Measurements from ENCODE around the gene MRFAP1L1. TPM values are rescaled to one million over a fixed set of nuclear protein-coding genes. Genes with fewer than 3 reads are reported as not detected.

The MRFAP1L1 gene
- polyA plus RNA-seq, 1 donor (not counting 4 experiments of a cell fraction or from before 2014, with no cell fraction given) = 77.9 TPM

GRCh38 chr4:6714954-6715353 lies 5.3 kb upstream of the MRFAP1L1 start:
- no peak overlapping the region for H3K27ac ChIP-seq (ENCODE audit: control insufficient read depth, insufficient read depth, low read length)
- H3K9me1 ChIP-seq (ENCODE audit: control insufficient read depth, extremely low read depth, insufficient read depth, low read length) = no peaks in the 10 kb centered on the region
- no peaks in the 10 kb centered on the region for H3K36me3 ChIP-seq (ENCODE audit: control insufficient read depth in 2 of 2, extremely low read depth in 1 of 2, insufficient read depth in 2 of 2, low read length in 2 of 2)
- H3K27me3 ChIP-seq (ENCODE audit: control insufficient read depth, extremely low read depth, insufficient read depth, low read length) = no peaks in the 10 kb centered on the region
- no peak overlapping the region for H3K9ac ChIP-seq (ENCODE audit: control insufficient read depth, extremely low read depth, insufficient read depth, low read length)
- H3K9me3 ChIP-seq (ENCODE audit: control insufficient read depth, low read depth, low read length) = no peaks in the 10 kb centered on the region
- peaks cover 22% of the 10 kb centered on the region for H3K79me2 ChIP-seq (ENCODE audit: control insufficient read depth, insufficient read depth, low read length)
- no peak for TF ChIP-seq CTCF (optimal IDR thresholded peaks at IDR 0.05 in 1 of 3, IDR thresholded peaks at IDR 0.05 in 1 of 3, conservative IDR thresholded peaks at IDR 0.05 in 1 of 3; ENCODE audit: extremely low read depth in 1 of 3, insufficient read depth in 2 of 3, low read length in 3 of 3)
- TF ChIP-seq EZH2 (IDR thresholded peaks at IDR 0.05; ENCODE audit: low read length) = no peak
- no peak overlapping the region for H2AFZ ChIP-seq (ENCODE audit: control insufficient read depth, low read length)
- dilution Hi-C loops (cut with MboI; ENCODE audit: extremely low pct_ligation_motif_present, low sequenced_read_pairs) = no loop called here
- FAIRE-seq (no peak), DNase-seq (ENCODE audit: low read depth, low spot score) (no peak)
- H3K4me1 ChIP-seq (ENCODE audit: control insufficient read depth, extremely low read depth, insufficient read depth, low read length) = peaks cover 14% of the 10 kb centered on the region
- H4K20me1 ChIP-seq (ENCODE audit: control insufficient read depth, extremely low read depth, insufficient read depth, low read length) = no peaks in the 10 kb centered on the region
- H3K4me2 ChIP-seq (ENCODE audit: control insufficient read depth, extremely low read depth, insufficient read depth, low read depth, low read length) = no peak overlapping the region
- H3K4me3 ChIP-seq (ENCODE audit: control insufficient read depth in 2 of 3, extremely low read depth in 1 of 3, insufficient read depth in 2 of 3, low read depth in 1 of 3, low read length in 3 of 3) = no peak overlapping the region

GRCh38 chr4:6710996-6711395 lies 1.3 kb upstream of the MRFAP1L1 start:
- FAIRE-seq = no peak

More at GRCh38 chr4:6710996-6711395, 1.3 kb upstream of the MRFAP1L1 start:
- DNase-seq (ENCODE audit: low read depth, low spot score) = no peak
- Histone ChIP-seq H3K4me3 (ENCODE audit: control insufficient read depth in 2 of 3, extremely low read depth in 1 of 3, insufficient read depth in 2 of 3, low read depth in 1 of 3, low read length in 3 of 3) (no peak overlapping the region), H3K9me3 (ENCODE audit: control insufficient read depth, low read depth, low read length) (no peaks in the 10 kb centered on the region), H3K4me1 (ENCODE audit: control insufficient read depth, extremely low read depth, insufficient read depth, low read length) (peaks cover 21% of the 10 kb centered on the region), H3K79me2 (ENCODE audit: control insufficient read depth, insufficient read depth, low read length) (peaks cover 36% of the 10 kb centered on the region), H3K36me3 (ENCODE audit: control insufficient read depth in 2 of 2, extremely low read depth in 1 of 2, insufficient read depth in 2 of 2, low read length in 2 of 2) (peaks cover 5 to 9% of the 10 kb centered on the region in 2 experiments), H3K9me1 (ENCODE audit: control insufficient read depth, extremely low read depth, insufficient read depth, low read length) (no peaks in the 10 kb centered on the region), H3K27ac (ENCODE audit: control insufficient read depth, insufficient read depth, low read length) (no peak overlapping the region), H3K4me2 (ENCODE audit: control insufficient read depth, extremely low read depth, insufficient read depth, low read depth, low read length) (no peak overlapping the region), H2AFZ (ENCODE audit: control insufficient read depth, low read length) (no peak overlapping the region), H4K20me1 (ENCODE audit: control insufficient read depth, extremely low read depth, insufficient read depth, low read length) (no peaks in the 10 kb centered on the region), H3K27me3 (ENCODE audit: control insufficient read depth, extremely low read depth, insufficient read depth, low read length) (no peaks in the 10 kb centered on the region), H3K9ac (ENCODE audit: control insufficient read depth, extremely low read depth, insufficient read depth, low read length) (no peak overlapping the region)
- no peak for TF ChIP-seq EZH2 (IDR thresholded peaks at IDR 0.05; ENCODE audit: low read length)
- TF ChIP-seq CTCF (optimal IDR thresholded peaks at IDR 0.05 in 1 of 3, IDR thresholded peaks at IDR 0.05 in 1 of 3, conservative IDR thresholded peaks at IDR 0.05 in 1 of 3; ENCODE audit: extremely low read depth in 1 of 3, insufficient read depth in 2 of 3, low read length in 3 of 3) = no peak
- dilution Hi-C loops (cut with MboI; ENCODE audit: extremely low pct_ligation_motif_present, low sequenced_read_pairs) = no loop called here

Measured in keratinocyte (primary cell).